Stimulated activated memory B cell treated with anti-CD40 and anti-IgM and Interleukin-4, amounts not matched to agents 10 μg/mL and 1 μg/mL and 100 μg/mL, for 72 hours (primary cell): ENCODE data around the gene CMTM7.
A peak's percentile ranks its signal among the peaks of the same experiment; 100 is the strongest.
"Not testable (repeated sequence)": the region's sequence is repeated elsewhere in the genome, so short reads cannot be mapped to it uniquely, and the experiment has no call there.

Experiments
- ATAC-seq: fragments of 150-1000 bp; cut with Tn5 transposase; 2 replicates; pipeline ENCODE4 v1.10.0; 2021
- H3K27ac Mint-ChIP-seq: one replicate; pipeline ENCODE4 v1.8.0; 2022; ENCODE audit warnings: mild to moderate bottlenecking, mixed read lengths
- H3K27me3 Mint-ChIP-seq: one replicate; pipeline ENCODE4 v1.8.0; 2022; ENCODE audit warnings: mixed read lengths
- H3K36me3 Mint-ChIP-seq: one replicate; pipeline ENCODE4 v1.8.0; 2022; ENCODE audit warnings: mixed read lengths
- H3K4me1 Mint-ChIP-seq: one replicate; pipeline ENCODE4 v1.8.0; 2022; ENCODE audit warnings: mixed read lengths
- H3K4me3 Mint-ChIP-seq: one replicate; pipeline ENCODE4 v1.8.0; 2022; ENCODE audit warnings: mild to moderate bottlenecking, moderate library complexity, mixed read lengths
- H3K9me3 Mint-ChIP-seq: one replicate; pipeline ENCODE4 v1.8.0; 2022; ENCODE audit warnings: mixed read lengths

Gene CMTM7

GRCh38 chr3:32435911-32436815 lies 44.5 kb downstream of the CMTM7 start:
- H3K9me3 Mint-ChIP-seq, result no peaks in the 10 kb centered on the region
- H3K4me1 Mint-ChIP-seq, result peaks cover 87% of the 10 kb centered on the region
- H3K27me3 Mint-ChIP-seq, result no peaks in the 10 kb centered on the region
- peaks cover 11% of the 10 kb centered on the region for H3K36me3 Mint-ChIP-seq
- H3K4me3 Mint-ChIP-seq, result peak overlapping the region; percentile 34
- peak overlapping the region; percentile 93 for H3K27ac Mint-ChIP-seq
- no peak for ATAC-seq

- Mint-ChIP-seq H3K4me1 (peaks cover 87% of the 10 kb centered on the region), H3K36me3 (peaks cover 11% of the 10 kb centered on the region), H3K4me3 (no peak overlapping the region), H3K27ac (peak overlapping the region; percentile 93), H3K27me3 (no peaks in the 10 kb centered on the region), H3K9me3 (no peaks in the 10 kb centered on the region)
- peak; percentile 78 for ATAC-seq
Observed at GRCh38 chr3:32436816-32437189, 45.1 kb downstream of the CMTM7 start.

- Mint-ChIP-seq H3K4me1 (peaks cover 87% of the 10 kb centered on the region), H3K27ac (peak overlapping the region; percentile 93), H3K27me3 (no peaks in the 10 kb centered on the region), H3K36me3 (peaks cover 9% of the 10 kb centered on the region), H3K9me3 (no peaks in the 10 kb centered on the region), H3K4me3 (no peak overlapping the region)
- no peak for ATAC-seq
Observed at GRCh38 chr3:32437896-32438295, 46.2 kb downstream of the CMTM7 start.

- H3K27ac Mint-ChIP-seq, result peak overlapping the region; percentile 93
- peaks cover 87% of the 10 kb centered on the region for H3K4me1 Mint-ChIP-seq
- peak; percentile 91 for ATAC-seq
- H3K9me3 Mint-ChIP-seq, result no peaks in the 10 kb centered on the region
- no peaks in the 10 kb centered on the region for H3K27me3 Mint-ChIP-seq
- H3K4me3 Mint-ChIP-seq, result peak overlapping the region; percentile 58
- H3K36me3 Mint-ChIP-seq, result peaks cover 17% of the 10 kb centered on the region
Observed at GRCh38 chr3:32438596-32439344, 47.1 kb downstream of the CMTM7 start.

- peak; percentile 22 for ATAC-seq
- H3K4me1 Mint-ChIP-seq, result peaks cover 93% of the 10 kb centered on the region
- peak overlapping the region; percentile 93 for H3K27ac Mint-ChIP-seq
- H3K27me3 Mint-ChIP-seq, H3K9me3 Mint-ChIP-seq: not testable (repeated sequence)
- peak overlapping the region; percentile 58 for H3K4me3 Mint-ChIP-seq
- peaks cover 22% of the 10 kb centered on the region for H3K36me3 Mint-ChIP-seq
Observed at GRCh38 chr3:32439421-32439820, 47.8 kb downstream of the CMTM7 start.

GRCh38 chr3:32440611-32441350 lies 49.1 kb downstream of the CMTM7 start:
- Mint-ChIP-seq H3K9me3 (no peaks in the 10 kb centered on the region), H3K27me3 (no peaks in the 10 kb centered on the region), H3K4me3 (no peak overlapping the region), H3K36me3 (peaks cover 29% of the 10 kb centered on the region), H3K4me1 (peaks cover 89% of the 10 kb centered on the region), H3K27ac (peak overlapping the region; percentile 93)
- no peak for ATAC-seq

GRCh38 chr3:32442766-32443165 lies 51.1 kb downstream of the CMTM7 start:
- ATAC-seq, result no peak
- Mint-ChIP-seq H3K9me3 (no peaks in the 10 kb centered on the region), H3K27me3 (no peaks in the 10 kb centered on the region), H3K4me1 (peaks cover 92% of the 10 kb centered on the region), H3K27ac (peak overlapping the region; percentile 93), H3K36me3 (peaks cover 46% of the 10 kb centered on the region), H3K4me3 (no peak overlapping the region)

- Mint-ChIP-seq H3K9me3 (no peaks in the 10 kb centered on the region), H3K36me3 (peaks cover 53% of the 10 kb centered on the region), H3K4me3 (no peak overlapping the region), H3K27ac (no peak overlapping the region), H3K27me3 (no peaks in the 10 kb centered on the region), H3K4me1 (peaks cover 92% of the 10 kb centered on the region)
- no peak for ATAC-seq
Observed at GRCh38 chr3:32443478-32443877, 51.8 kb downstream of the CMTM7 start.

GRCh38 chr3:32447865-32448400 lies 56.3 kb downstream of the CMTM7 start:
- peaks cover 60% of the 10 kb centered on the region for H3K4me1 Mint-ChIP-seq
- no peaks in the 10 kb centered on the region for H3K9me3 Mint-ChIP-seq
- no peak for ATAC-seq
- peaks cover 78% of the 10 kb centered on the region for H3K36me3 Mint-ChIP-seq
- no peaks in the 10 kb centered on the region for H3K27me3 Mint-ChIP-seq
- H3K4me3 Mint-ChIP-seq, result no peak overlapping the region
- H3K27ac Mint-ChIP-seq, result peak overlapping the region; percentile 55

GRCh38 chr3:32448686-32449474 lies 57.2 kb downstream of the CMTM7 start:
- no peak overlapping the region for H3K4me3 Mint-ChIP-seq
- ATAC-seq, result no peak
- H3K36me3 Mint-ChIP-seq, result peaks cover 75% of the 10 kb centered on the region
- peaks cover 56% of the 10 kb centered on the region for H3K4me1 Mint-ChIP-seq
- no peaks in the 10 kb centered on the region for H3K27me3 Mint-ChIP-seq
- H3K9me3 Mint-ChIP-seq, result no peaks in the 10 kb centered on the region
- H3K27ac Mint-ChIP-seq, result no peak overlapping the region

- peaks cover 54% of the 10 kb centered on the region for H3K4me1 Mint-ChIP-seq
Observed at GRCh38 chr3:32449691-32450090, 58.0 kb downstream of the CMTM7 start.

GRCh38 chr3:32450426-32450825 lies 58.8 kb downstream of the CMTM7 start:
- Mint-ChIP-seq H3K36me3 (peaks cover 78% of the 10 kb centered on the region), H3K27ac (peak overlapping the region; percentile 59), H3K4me3 (peak overlapping the region; percentile 15), H3K27me3 (no peaks in the 10 kb centered on the region), H3K9me3 (no peaks in the 10 kb centered on the region), H3K4me1 (peaks cover 58% of the 10 kb centered on the region)
- ATAC-seq, result no peak

More at GRCh38 chr3:32449691-32450090, 58.0 kb downstream of the CMTM7 start:
- ATAC-seq, result no peak
- no peaks in the 10 kb centered on the region for H3K27me3 Mint-ChIP-seq
- no peak overlapping the region for H3K27ac Mint-ChIP-seq
- peaks cover 76% of the 10 kb centered on the region for H3K36me3 Mint-ChIP-seq
- H3K4me3 Mint-ChIP-seq, result no peak overlapping the region
- no peaks in the 10 kb centered on the region for H3K9me3 Mint-ChIP-seq

GRCh38 chr3:32450992-32451659 lies 59.5 kb downstream of the CMTM7 start:
- ATAC-seq, result no peak
- peaks cover 59% of the 10 kb centered on the region for H3K4me1 Mint-ChIP-seq
- H3K36me3 Mint-ChIP-seq, result peaks cover 78% of the 10 kb centered on the region
- H3K9me3 Mint-ChIP-seq, result no peaks in the 10 kb centered on the region
- H3K4me3 Mint-ChIP-seq, result no peak overlapping the region
- H3K27me3 Mint-ChIP-seq, result no peaks in the 10 kb centered on the region
- H3K27ac Mint-ChIP-seq, result peak overlapping the region; percentile 59

GRCh38 chr3:32452009-32452408 lies 60.4 kb downstream of the CMTM7 start:
- H3K4me3 Mint-ChIP-seq, result no peak overlapping the region
- H3K36me3 Mint-ChIP-seq, result peaks cover 73% of the 10 kb centered on the region
- H3K9me3 Mint-ChIP-seq, result no peaks in the 10 kb centered on the region
- no peak overlapping the region for H3K27ac Mint-ChIP-seq
- H3K4me1 Mint-ChIP-seq, result peaks cover 59% of the 10 kb centered on the region
- ATAC-seq, result no peak
- no peaks in the 10 kb centered on the region for H3K27me3 Mint-ChIP-seq
